SHP77 treated with DMSO at 0.1 percent for 48 hours (cell line): ENCODE data around the gene SFMBT2.

Experiments used
- DNase-seq: peaks from one replicate; lab custom pipeline; 2025; lab: John Stamatoyannopoulos, UW

The SFMBT2 gene

DNA sequence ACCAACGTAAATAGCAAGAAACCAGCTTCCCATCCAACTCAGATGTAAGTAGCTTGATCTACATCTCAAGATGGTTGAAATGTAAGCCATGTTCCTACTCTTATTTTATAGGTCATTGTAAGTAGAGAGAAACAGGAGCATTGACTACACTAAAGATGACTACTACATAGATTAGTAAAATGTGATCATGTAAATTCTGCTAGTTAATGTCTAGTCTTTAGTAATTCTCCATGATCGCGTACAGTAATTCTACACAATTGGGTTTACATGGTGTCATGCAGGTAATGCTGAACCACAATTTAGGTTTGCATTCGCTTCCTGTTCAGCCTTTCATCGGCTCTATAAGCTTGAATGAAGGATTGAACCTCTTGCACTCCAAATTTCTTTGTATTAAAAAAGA is 14.9 kb upstream of the SFMBT2 start:
- DNase-seq, result no peak

- no peak for DNase-seq
Observed at GRCh38 chr10:7424919-7425318, 14.1 kb upstream of the SFMBT2 start.

DNA sequence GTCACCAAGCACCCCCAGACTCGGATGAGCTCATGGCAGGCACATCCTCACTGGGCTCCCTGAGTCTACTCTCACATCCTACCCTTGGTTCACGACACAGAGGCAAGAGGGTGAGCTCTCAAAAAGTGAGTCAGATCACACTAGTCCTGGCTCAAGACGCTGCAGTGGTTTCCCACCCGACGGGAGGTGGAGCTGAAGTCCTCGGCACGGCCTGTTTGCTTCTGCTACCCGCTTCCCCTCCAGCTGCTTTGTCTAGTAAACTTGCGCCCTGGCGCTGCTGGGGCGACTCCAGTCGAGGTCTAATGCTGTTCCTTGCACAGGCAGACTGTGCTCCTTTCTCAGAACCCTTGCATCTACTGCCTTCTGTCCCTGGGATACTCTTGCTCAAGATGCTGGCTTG is 13.5 kb upstream of the SFMBT2 start:
- DNase-seq, result no peak

DNA sequence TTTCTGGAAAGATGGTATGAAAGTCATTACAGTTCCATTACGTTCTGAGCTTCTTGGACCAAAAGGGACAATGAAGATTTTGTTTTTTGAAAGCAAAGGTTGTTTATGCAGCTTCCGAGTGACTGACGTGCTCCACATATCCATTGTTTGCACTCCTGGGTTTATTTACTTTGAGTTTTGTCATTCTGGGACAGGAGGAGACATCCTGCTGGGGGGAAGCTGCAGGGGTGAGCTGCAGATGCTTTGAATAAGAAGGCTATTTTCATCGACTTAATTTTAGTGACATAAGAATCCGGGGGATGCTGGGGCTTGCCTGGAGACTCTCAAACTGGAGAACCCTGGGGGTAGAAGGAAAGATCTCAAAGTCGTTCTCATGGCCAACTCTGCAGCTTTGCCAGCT is 12.7 kb upstream of the SFMBT2 start:
- DNase-seq, result no peak

GRCh38 chr10:7421526-7421925 is 10.7 kb upstream of the SFMBT2 start:
- no peak for DNase-seq

DNA sequence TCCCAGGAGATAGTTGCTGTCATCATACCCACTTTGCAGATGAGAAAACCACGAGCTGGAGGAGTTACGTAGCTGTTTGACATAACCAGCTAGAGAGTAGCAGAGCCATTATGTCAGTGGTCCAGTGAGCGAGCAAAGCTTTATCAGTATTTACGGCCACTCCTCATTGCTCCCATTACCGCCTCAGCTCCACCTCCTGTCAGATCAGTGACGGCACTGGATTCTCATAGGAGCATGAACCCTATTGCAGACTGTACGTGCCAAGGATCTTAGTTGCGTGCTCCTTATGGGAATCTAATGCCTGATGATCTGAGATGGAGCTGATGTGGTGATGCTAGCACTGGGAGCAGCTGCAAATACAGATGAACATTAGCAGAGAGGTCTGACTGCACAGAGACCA is 9.2 kb upstream of the SFMBT2 start:
- no peak for DNase-seq

GRCh38 chr10:7417807-7418206 is 7.0 kb upstream of the SFMBT2 start:
- no peak for DNase-seq

DNA sequence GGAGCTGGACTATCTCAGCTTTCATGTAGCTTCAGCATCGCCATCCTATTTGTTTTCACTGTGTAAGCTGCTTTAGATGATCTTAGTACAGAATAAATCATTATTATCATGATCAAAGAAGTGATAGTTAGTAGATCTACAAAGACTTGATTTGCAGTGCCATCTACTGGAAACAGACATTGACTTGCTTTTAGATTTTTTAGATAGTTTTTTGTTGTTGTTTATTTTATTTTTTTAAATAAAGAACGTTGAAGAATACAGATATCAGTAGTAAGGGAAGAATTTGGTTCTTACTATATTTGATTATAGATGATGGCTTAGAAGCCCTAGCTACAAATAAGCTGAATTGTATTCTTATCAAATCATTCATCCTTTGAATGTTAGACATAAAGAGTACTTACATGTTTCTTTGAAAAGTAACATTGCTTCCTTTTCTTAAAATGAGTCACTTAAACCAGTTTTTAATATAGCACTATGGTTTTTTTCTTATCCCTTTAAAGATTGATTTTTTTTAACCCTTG is 6.3 kb upstream of the SFMBT2 start:
- DNase-seq, result no peak

DNA sequence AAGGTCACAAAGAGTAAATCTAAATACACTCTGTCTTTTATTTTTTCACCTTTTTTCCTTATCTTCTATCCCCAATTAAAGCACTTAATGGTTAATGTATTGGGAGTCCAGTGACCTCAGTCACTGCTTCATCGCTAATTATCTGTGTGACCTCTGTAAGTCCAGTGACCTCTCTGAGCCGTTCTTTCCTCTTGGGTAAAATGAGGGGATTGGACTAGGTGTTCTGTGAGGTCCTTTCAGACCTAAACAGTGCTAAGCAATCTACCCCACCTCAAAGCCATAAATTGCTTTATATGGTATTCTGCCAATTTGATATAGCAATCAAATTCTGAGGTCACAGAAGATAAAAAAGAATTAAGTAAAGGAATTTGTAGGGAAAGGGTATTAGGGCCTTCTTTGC is 3.9 kb upstream of the SFMBT2 start:
- DNase-seq, result no peak

DNA sequence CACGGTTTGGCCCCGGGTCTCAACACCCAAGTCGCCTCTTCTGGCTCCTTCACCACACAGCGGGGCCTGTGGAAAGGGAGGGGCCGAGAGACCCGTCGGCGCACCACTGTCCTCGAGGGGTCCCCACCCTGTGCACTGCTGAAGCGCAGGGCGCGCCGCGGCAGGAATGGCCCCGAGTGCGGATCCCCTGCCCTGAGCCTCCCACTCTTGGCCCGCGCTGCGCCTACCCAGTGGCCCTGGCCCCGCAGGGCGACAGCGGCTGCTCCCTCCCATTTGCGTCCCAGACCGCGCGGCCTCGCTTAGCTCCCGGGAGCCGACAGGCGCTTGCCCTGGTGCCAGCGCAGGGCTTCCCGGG is 2.1 kb upstream of the SFMBT2 start:
- DNase-seq, result no peak

DNA sequence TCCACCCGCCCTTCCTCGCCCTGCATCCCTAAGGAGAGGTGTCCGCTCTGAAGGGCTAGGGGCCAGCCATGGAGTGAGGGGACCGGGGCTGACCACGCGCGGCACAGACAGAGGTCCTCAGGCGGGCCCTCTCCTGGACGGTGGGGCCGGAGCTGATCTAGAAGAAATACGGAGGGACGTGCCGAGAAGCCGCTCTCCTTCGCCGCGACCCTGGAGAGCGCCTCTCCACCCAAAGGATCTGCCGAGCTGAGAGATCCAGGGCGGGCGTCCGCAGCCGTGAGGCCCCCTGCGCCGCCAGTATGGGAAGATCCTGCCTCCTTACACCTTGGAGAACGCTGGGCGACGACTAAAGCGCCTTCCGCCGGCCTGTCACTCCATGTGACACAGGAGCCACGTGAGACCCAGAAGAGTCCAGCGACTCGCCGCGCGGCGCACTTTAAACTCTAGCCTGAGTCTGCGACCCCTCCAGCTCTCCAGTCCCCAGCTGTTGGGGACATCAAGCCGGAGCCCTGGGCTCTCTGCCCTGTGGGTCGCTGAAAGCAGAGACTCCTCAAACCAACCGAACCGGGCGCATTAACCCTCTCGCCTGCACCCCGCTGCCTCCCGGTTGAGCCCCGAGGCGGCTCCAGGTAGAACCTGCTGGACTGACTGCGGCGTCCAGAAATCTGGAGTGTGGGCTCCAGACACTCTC is 1.5 kb upstream of the SFMBT2 start:
- DNase-seq, result no peak

GRCh38 chr10:7411671-7412128 is 866 bp upstream of the SFMBT2 start:
- DNase-seq, result no peak

DNA sequence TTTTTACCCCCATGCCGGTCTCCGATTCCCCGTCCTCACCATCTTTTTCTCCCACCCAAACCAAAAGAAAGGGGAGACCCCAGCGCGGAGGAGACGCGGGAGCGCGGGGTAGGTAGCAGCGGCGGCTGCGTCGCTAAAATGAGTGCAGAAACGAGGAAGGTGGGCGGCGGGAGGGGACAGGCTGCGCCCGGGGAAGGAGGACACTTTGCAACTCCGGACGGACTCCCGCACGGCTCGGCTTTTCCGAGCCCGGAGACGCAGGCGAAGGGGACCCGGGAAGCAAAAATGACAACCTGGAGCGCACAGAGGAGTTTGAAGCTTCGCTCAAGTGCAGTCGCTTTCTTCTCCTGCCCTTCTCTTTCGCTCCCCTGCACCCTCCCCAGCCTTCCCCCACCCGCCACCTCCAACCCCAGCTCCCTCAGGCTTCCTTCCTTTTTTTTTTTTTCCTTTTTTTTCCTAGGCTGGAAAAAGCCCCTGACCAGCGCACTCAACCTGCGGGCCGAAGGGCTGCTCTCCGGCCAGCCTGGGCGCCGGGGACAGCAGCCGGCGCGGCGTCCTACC is 453 bp downstream of the SFMBT2 start:
- no peak for DNase-seq

DNA sequence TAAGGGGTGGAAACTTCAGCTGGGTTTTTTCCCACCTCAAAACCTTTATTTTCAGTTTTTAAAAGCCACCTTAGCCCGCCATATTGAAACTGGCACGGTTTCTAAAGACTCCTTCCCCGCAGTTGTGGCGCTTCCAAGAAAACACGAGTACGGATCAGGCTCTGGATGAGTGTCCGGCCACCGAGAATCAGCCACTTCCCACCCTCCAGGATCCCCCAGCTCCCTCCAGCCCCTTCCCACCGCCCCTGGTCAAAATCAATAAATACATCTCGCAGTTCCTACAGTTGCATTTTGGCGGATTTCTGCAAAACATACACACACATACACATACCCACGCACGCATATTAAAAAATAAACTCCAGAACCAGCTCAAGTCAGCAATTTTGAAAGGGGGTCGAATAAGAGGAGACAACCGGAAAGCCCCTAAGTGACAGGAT is 1.1 kb downstream of the SFMBT2 start:
- no peak for DNase-seq

GRCh38 chr10:7409045-7409731 is 1.6 kb downstream of the SFMBT2 start:
- DNase-seq, result no peak

DNA sequence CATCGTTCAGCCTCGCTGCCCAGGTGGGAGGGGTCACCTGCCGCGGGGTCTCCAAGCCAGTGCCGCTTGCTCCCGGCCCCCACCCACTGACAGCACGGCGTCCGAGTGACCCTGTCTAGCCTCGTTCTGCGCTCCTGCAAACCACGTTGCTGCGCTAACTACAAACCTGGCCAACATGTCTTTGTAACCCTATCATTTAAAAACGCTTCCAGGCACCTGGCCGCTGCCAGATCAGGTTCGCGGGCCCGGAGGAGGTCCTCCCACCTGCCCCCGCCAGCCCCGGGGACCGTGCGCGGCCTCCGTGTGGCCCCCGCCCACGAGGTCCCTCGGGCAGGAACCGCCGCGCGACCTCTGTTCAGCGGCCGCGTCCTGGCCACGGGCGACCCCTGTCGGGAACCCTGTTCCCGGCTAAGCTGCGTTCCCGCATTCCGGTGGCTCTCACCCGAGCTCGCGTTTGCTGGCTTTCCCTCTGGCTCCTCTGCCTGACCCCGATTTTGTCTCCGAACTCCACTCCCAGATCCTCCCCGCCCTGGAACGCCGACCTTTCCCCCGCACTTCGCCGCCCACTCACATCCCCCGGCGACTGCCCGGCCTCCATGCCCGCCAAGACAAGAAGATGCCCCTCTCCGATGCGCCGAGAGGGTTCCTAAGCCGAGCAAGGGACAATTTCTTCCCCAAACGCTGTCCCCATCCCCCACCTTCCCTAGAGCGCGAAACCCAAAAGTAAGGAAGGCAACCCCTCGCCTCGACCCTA is 2.4 kb downstream of the SFMBT2 start:
- DNase-seq, result peak; percentile 44

GRCh38 chr10:7407368-7408290 is 3.2 kb downstream of the SFMBT2 start:
- DNase-seq, result no peak

- no peak for DNase-seq
Observed at GRCh38 chr10:7406712-7407333, 4.0 kb downstream of the SFMBT2 start.

GRCh38 chr10:7405637-7406036 is 5.2 kb downstream of the SFMBT2 start:
- no peak for DNase-seq

DNA sequence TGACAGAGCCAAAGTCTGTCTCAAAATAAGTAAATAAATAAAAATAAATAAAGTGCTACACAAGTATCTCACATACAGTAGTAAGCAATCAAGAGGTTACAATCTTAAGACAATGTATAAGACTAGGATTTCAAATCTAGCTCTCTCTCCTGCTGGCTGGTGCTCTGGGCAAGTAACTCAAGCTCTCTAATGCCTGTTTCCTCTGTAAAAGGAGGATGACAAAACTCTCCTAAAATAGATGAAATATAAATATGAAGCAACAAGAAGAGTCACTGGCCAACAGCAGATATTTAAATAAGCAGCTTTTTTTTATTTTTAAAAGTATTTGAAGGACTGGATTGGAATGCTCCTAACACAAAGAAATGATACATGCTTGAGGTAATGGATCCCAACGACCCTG is 7.2 kb downstream of the SFMBT2 start:
- no peak for DNase-seq

DNA sequence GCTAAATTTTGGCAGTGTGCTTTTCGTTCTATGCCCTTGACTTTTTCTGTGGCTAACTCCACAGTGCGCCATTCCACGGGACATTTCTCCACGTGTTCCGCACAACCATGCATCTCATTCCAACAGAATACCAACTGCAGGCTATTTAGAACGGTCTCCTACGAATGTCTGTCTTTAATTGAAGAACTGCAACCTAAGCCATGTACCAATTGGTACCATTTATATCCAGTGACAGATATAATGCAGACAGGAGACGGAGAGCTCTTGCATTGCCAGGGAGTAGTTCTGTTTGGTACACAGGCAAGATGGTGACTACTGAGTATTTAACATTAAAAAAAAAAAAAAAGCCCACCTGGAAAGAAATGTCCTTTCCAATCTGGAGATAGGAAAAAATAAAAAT is 9.1 kb downstream of the SFMBT2 start:
- DNase-seq, result no peak
